Measurements from ENCODE around the gene RASSF1.

Gene RASSF1

DNA sequence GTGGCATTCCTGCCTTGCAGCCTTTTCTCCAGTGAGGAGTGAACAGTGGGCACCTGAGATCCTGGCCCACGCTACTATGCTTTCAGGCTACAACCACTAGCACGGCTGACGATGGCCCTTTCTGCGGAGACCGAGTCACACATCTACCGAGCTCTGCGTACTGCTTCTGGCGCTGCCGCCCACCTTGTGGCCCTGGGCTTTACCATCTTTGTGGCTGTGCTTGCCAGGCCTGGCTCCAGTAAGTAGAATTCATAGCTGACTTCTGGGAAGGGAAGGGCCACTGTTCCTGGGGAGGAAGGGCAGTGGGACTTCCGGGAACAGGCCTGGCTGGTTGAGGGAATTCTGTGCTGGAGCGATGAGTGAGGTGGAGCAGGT is 10.7 kb upstream of the RASSF1 start:
- Histone ChIP-seq H3K9me2 (replicated peaks; ENCODE audit: control insufficient read depth, low read length) (no peaks in the 10 kb centered on the region), H3K4me1 (ENCODE audit: control insufficient read depth, low read length) (peaks cover 34% of the 10 kb centered on the region), H3K27me3 (ENCODE audit: control insufficient read depth, low read length) (no peaks in the 10 kb centered on the region), H3K36me3 (ENCODE audit: control insufficient read depth, low read length) (peaks cover 52% of the 10 kb centered on the region), H3F3A (ENCODE audit: control insufficient read depth, insufficient read depth) (0 out of 2 replicates have a peak, but pooled peaks cover 4% of the 10 kb centered on the region), H3K4me3 (ENCODE audit: low read length) (peak overlapping the region; percentile 90), H3K4me2 (ENCODE audit: low read length) (peak overlapping the region; percentile 100), H4K20me1 (ENCODE audit: control insufficient read depth, insufficient read depth, low read depth, low read length) (peaks cover 4% of the 10 kb centered on the region), H3K79me2 (ENCODE audit: control insufficient read depth, low read length) (peaks cover 45% of the 10 kb centered on the region), H3K9me3 (ENCODE audit: control insufficient read depth, insufficient read depth, low read length) (no peaks in the 10 kb centered on the region), H3K27ac (ENCODE audit: low read depth, low read length) (no peak overlapping the region)
- no peak for TF ChIP-seq EZH2phosphoT487 (IDR thresholded peaks at IDR 0.05; ENCODE audit: borderline replicate concordance, low read length)
- TF ChIP-seq, protein P1, sequence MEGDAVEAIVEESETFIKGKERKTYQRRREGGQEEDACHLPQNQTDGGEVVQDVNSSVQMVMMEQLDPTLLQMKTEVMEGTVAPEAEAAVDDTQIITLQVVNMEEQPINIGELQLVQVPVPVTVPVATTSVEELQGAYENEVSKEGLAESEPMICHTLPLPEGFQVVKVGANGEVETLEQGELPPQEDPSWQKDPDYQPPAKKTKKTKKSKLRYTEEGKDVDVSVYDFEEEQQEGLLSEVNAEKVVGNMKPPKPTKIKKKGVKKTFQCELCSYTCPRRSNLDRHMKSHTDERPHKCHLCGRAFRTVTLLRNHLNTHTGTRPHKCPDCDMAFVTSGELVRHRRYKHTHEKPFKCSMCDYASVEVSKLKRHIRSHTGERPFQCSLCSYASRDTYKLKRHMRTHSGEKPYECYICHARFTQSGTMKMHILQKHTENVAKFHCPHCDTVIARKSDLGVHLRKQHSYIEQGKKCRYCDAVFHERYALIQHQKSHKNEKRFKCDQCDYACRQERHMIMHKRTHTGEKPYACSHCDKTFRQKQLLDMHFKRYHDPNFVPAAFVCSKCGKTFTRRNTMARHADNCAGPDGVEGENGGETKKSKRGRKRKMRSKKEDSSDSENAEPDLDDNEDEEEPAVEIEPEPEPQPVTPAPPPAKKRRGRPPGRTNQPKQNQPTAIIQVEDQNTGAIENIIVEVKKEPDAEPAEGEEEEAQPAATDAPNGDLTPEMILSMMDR (IDR thresholded peaks at IDR 0.05; ENCODE audit: low read depth, low read length, poor library complexity, severe bottlenecking), result no peak

DNA sequence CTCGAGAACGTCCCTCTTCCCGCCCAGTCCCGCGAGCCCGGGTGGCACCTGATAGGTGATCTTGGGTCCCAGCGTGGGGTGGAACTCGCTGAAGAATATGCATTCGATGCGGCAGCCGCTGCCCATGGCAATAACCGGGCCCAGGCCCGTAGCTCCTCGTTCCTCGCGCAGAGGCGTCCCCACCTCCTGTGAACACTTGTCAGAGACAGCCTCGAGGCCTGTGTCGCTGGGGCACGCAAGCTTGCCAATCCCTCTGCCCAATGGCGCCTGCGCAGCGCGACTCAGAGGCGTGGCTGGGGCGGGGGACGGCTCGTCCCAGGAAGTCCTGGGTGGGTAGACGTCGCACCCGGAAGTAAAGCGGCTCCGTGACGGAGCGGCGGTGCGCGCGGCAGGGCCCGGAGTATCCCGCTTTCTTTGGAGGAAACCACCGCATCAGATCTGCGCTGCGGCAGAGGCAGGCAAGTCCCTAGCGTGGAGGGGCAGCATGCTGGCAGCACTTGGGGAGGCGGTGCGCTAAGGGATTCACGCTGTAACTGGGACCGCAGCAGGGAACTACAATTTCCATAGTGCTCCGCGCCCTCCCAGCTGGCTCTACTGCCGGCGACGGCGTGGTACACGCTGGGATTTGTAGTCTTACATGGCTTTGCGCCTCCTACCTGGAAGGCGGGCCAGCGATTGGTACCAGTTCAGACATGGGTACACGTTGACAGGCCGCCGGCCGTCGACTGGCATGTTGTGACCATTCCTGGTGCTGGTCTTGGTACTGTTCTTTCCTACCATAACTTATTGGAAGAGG is 10.1 kb upstream of the RASSF1 start, which contains the start of the genes CYB561D2 and NPRL2:
Gene CYB561D2 (plus strand): TSS at position 336 of the 796 bp plus-strand sequence. CDS start 572 bp downstream, outside the sequence.
Gene NPRL2 (minus strand): TSS at position 249 of the 796 bp plus-strand sequence. CDS start 123 bp downstream, at position 126.
- Histone ChIP-seq H3K9me2 (replicated peaks; ENCODE audit: control insufficient read depth, low read length) (no peaks in the 10 kb centered on the region), H3K79me2 (ENCODE audit: control insufficient read depth, low read length) (peaks cover 39% of the 10 kb centered on the region), H3K9me3 (ENCODE audit: control insufficient read depth, insufficient read depth, low read length) (no peaks in the 10 kb centered on the region), H3K36me3 (ENCODE audit: control insufficient read depth, low read length) (peaks cover 49% of the 10 kb centered on the region), H3K27ac (ENCODE audit: low read depth, low read length) (peak within 1 kb of the TSS; percentile 72), H3F3A (ENCODE audit: control insufficient read depth, insufficient read depth) (0 out of 2 replicates have a peak, but pooled peaks cover 4% of the 10 kb centered on the region), H3K4me1 (ENCODE audit: control insufficient read depth, low read length) (peaks cover 32% of the 10 kb centered on the region), H3K27me3 (ENCODE audit: control insufficient read depth, low read length) (no peaks in the 10 kb centered on the region), H4K20me1 (ENCODE audit: control insufficient read depth, insufficient read depth, low read depth, low read length) (no peaks in the 10 kb centered on the region), H3K4me3 (ENCODE audit: low read length) (peak within 1 kb of the TSS; percentile 90), H3K4me2 (ENCODE audit: low read length) (peak within 1 kb of the TSS; percentile 100)
- TF ChIP-seq, protein P1 (IDR thresholded peaks at IDR 0.05; ENCODE audit: low read depth, low read length, poor library complexity, severe bottlenecking), result no peak
- no peak for TF ChIP-seq EZH2phosphoT487 (IDR thresholded peaks at IDR 0.05; ENCODE audit: borderline replicate concordance, low read length)

DNA sequence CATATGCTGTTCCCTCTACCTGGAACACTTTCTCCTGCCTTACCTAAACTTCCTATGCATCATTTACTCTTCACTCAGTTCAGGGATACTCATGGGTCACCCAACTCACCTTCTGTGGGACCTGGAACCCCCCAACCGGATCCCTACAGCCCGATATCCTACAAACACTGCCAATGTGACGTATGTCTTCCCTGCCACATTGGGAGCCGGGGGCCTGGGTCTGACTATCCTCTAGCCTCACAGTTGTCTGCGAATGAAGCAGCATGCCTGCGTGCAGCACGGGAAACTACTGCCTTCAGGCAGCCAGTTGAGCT is 9.5 kb upstream of the RASSF1 start:
- peak overlapping the region; percentile 100 for H3K4me2 ChIP-seq (ENCODE audit: low read length)
- H3K79me2 ChIP-seq (ENCODE audit: control insufficient read depth, low read length), result peaks cover 33% of the 10 kb centered on the region
- no peaks in the 10 kb centered on the region for H3K9me3 ChIP-seq (ENCODE audit: control insufficient read depth, insufficient read depth, low read length)
- H3K9me2 ChIP-seq (replicated peaks; ENCODE audit: control insufficient read depth, low read length), result no peaks in the 10 kb centered on the region
- H3K27ac ChIP-seq (ENCODE audit: low read depth, low read length), result peak overlapping the region; percentile 72
- H3K4me3 ChIP-seq (ENCODE audit: low read length), result peak overlapping the region; percentile 90
- H3K36me3 ChIP-seq (ENCODE audit: control insufficient read depth, low read length), result peaks cover 49% of the 10 kb centered on the region
- TF ChIP-seq, protein P1 (IDR thresholded peaks at IDR 0.05; ENCODE audit: low read depth, low read length, poor library complexity, severe bottlenecking), result no peak
- TF ChIP-seq EZH2phosphoT487 (IDR thresholded peaks at IDR 0.05; ENCODE audit: borderline replicate concordance, low read length), result no peak
- H4K20me1 ChIP-seq (ENCODE audit: control insufficient read depth, insufficient read depth, low read depth, low read length), result no peaks in the 10 kb centered on the region
- 0 out of 2 replicates have a peak, but pooled peaks cover 4% of the 10 kb centered on the region for H3F3A ChIP-seq (ENCODE audit: control insufficient read depth, insufficient read depth)
- H3K27me3 ChIP-seq (ENCODE audit: control insufficient read depth, low read length), result no peaks in the 10 kb centered on the region
- peaks cover 38% of the 10 kb centered on the region for H3K4me1 ChIP-seq (ENCODE audit: control insufficient read depth, low read length)
